Ecto neural progenitor cell (in vitro differentiated cells): Measurements from ENCODE around the gene SLC4A1.
A peak's percentile ranks its signal among the peaks of the same experiment; 100 is the strongest.

Experiments used
- DNase-seq: peaks from one replicate; pipeline ENCODE4 v3.0.0-alpha.2; 2018; ENCODE audit warnings: low spot score

Gene SLC4A1

GRCh38 chr17:44267818-44268490 is at the start of gene SLC4A1:
SLC4A1 (minus strand) TSS chr17:44268135; CDS start chr17:44262866, 5,269 bp downstream.
- peak; percentile 50 for DNase-seq

- DNase-seq, result no peak
These were observed 49.6 kb upstream of the SLC4A1 start for GRCh38 chr17:44317545-44317944.

- peak; percentile 89 for DNase-seq
These were observed 48.1 kb upstream of the SLC4A1 start for GRCh38 chr17:44315760-44316731.

- peak; percentile 82 for DNase-seq
These were observed 47.1 kb upstream of the SLC4A1 start for GRCh38 chr17:44314869-44315661.

GRCh38 chr17:44314524-44314868 is 46.6 kb upstream of the SLC4A1 start:
- no peak for DNase-seq

- DNase-seq, result no peak
These were observed 46.1 kb upstream of the SLC4A1 start for GRCh38 chr17:44314031-44314430.

- DNase-seq, result no peak
These were observed 44.6 kb upstream of the SLC4A1 start for GRCh38 chr17:44312396-44313104.

- no peak for DNase-seq
These were observed 43.7 kb upstream of the SLC4A1 start for GRCh38 chr17:44311562-44312181.

- no peak for DNase-seq
These were observed 42.9 kb upstream of the SLC4A1 start for GRCh38 chr17:44310609-44311376.

GRCh38 chr17:44310188-44310587 is 42.3 kb upstream of the SLC4A1 start:
- no peak for DNase-seq

- no peak for DNase-seq
These were observed 41.5 kb upstream of the SLC4A1 start for GRCh38 chr17:44309472-44309871.

- no peak for DNase-seq
These were observed 40.9 kb upstream of the SLC4A1 start for GRCh38 chr17:44308865-44309264.

- peak; percentile 99 for DNase-seq
These were observed 40.4 kb upstream of the SLC4A1 start, which contains the start of gene RUNDC3A for GRCh38 chr17:44308320-44308818. RUNDC3A (plus strand) TSS chr17:44308601; CDS start chr17:44308833, 232 bp downstream.

GRCh38 chr17:44307387-44308186 is 39.7 kb upstream of the SLC4A1 start:
- DNase-seq, result no peak

- no peak for DNase-seq
These were observed 36.7 kb upstream of the SLC4A1 start for GRCh38 chr17:44304651-44305050.

GRCh38 chr17:44297975-44298374 is 30.0 kb upstream of the SLC4A1 start:
- no peak for DNase-seq

- DNase-seq, result no peak
These were observed 25.7 kb upstream of the SLC4A1 start for GRCh38 chr17:44293509-44294226.

GRCh38 chr17:44287651-44288050 is 19.7 kb upstream of the SLC4A1 start:
- DNase-seq, result no peak

- no peak for DNase-seq
These were observed 16.1 kb upstream of the SLC4A1 start for GRCh38 chr17:44284024-44284400.
